ENCODE measurements around the gene PHACTR3. TPM values are rescaled to one million over a fixed set of nuclear protein-coding genes. Genes with fewer than 3 reads are reported as not detected.

The PHACTR3 gene
- total RNA-seq, 4 donors from 2014 or later: 2.4 to 12.8 (median 9.7) TPM

GRCh38 chr20:59608871-59609270, 4.5 kb downstream of the PHACTR3 start:
- peaks cover 11% of the 10 kb centered on the region for H3K4me1 ChIP-seq
- H3K36me3 ChIP-seq: no peaks in the 10 kb centered on the region
- no peak for DNase-seq (ENCODE audit: low spot score in 2 of 2)
- H3K27me3 ChIP-seq: peaks cover 77% of the 10 kb centered on the region
- WGBS: 100% methylated on average over 1 of the region's 5 CpGs
- H3K27ac ChIP-seq: no peak overlapping the region
- H3K4me3 ChIP-seq: no peak overlapping the region
- TF ChIP-seq EP300 (IDR thresholded peaks at IDR 0.05) (no peak), POLR2A (IDR thresholded peaks at IDR 0.05) (no peak), POLR2AphosphoS5 (IDR thresholded peaks at IDR 0.05) (no peak)
- TF ChIP-seq, protein P1, sequence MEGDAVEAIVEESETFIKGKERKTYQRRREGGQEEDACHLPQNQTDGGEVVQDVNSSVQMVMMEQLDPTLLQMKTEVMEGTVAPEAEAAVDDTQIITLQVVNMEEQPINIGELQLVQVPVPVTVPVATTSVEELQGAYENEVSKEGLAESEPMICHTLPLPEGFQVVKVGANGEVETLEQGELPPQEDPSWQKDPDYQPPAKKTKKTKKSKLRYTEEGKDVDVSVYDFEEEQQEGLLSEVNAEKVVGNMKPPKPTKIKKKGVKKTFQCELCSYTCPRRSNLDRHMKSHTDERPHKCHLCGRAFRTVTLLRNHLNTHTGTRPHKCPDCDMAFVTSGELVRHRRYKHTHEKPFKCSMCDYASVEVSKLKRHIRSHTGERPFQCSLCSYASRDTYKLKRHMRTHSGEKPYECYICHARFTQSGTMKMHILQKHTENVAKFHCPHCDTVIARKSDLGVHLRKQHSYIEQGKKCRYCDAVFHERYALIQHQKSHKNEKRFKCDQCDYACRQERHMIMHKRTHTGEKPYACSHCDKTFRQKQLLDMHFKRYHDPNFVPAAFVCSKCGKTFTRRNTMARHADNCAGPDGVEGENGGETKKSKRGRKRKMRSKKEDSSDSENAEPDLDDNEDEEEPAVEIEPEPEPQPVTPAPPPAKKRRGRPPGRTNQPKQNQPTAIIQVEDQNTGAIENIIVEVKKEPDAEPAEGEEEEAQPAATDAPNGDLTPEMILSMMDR (IDR thresholded peaks at IDR 0.05): no peak
- no peaks in the 10 kb centered on the region for H3K9me3 ChIP-seq

GRCh38 chr20:59611286-59611685, 6.9 kb downstream of the PHACTR3 start:
- Histone ChIP-seq H3K36me3 (no peaks in the 10 kb centered on the region), H3K27me3 (peaks cover 53% of the 10 kb centered on the region), H3K9me3 (no peaks in the 10 kb centered on the region), H3K4me3 (no peak overlapping the region), H3K27ac (no peak overlapping the region), H3K4me1 (no peaks in the 10 kb centered on the region)
- 71% methylated on average over 4 of the region's 4 CpGs for WGBS
- DNase-seq (ENCODE audit: low spot score in 2 of 2): no peak
- TF ChIP-seq EP300 (IDR thresholded peaks at IDR 0.05): no peak
- no peak for TF ChIP-seq POLR2A (IDR thresholded peaks at IDR 0.05)
- TF ChIP-seq, protein P1 (IDR thresholded peaks at IDR 0.05): no peak
- TF ChIP-seq POLR2AphosphoS5 (IDR thresholded peaks at IDR 0.05): no peak

GRCh38 chr20:59613861-59614260, 9.5 kb downstream of the PHACTR3 start:
- H3K4me1 ChIP-seq: no peaks in the 10 kb centered on the region
- TF ChIP-seq EP300 (IDR thresholded peaks at IDR 0.05) (no peak), POLR2A (IDR thresholded peaks at IDR 0.05) (no peak), POLR2AphosphoS5 (IDR thresholded peaks at IDR 0.05) (no peak)
- TF ChIP-seq, protein P1 (IDR thresholded peaks at IDR 0.05): no peak
- no peaks in the 10 kb centered on the region for H3K9me3 ChIP-seq
- WGBS: 78% methylated on average over 5 of the region's 5 CpGs
- DNase-seq (ENCODE audit: low spot score in 2 of 2): no peak
- no peak overlapping the region for H3K27ac ChIP-seq
- no peaks in the 10 kb centered on the region for H3K36me3 ChIP-seq
- H3K27me3 ChIP-seq: peaks cover 41% of the 10 kb centered on the region
- no peak overlapping the region for H3K4me3 ChIP-seq

- Histone ChIP-seq H3K27me3 (peaks cover 41% of the 10 kb centered on the region), H3K4me3 (no peak overlapping the region), H3K27ac (no peak overlapping the region), H3K36me3 (no peaks in the 10 kb centered on the region), H3K4me1 (no peaks in the 10 kb centered on the region), H3K9me3 (no peaks in the 10 kb centered on the region)
- 69% methylated on average over 7 of the region's 7 CpGs for WGBS
- TF ChIP-seq POLR2A (IDR thresholded peaks at IDR 0.05): no peak
- TF ChIP-seq, protein P1 (IDR thresholded peaks at IDR 0.05): no peak
- no peak for TF ChIP-seq POLR2AphosphoS5 (IDR thresholded peaks at IDR 0.05)
- TF ChIP-seq EP300 (IDR thresholded peaks at IDR 0.05): no peak
- DNase-seq (ENCODE audit: low spot score in 2 of 2): no peak
Observed at GRCh38 chr20:59614714-59615113, 10.4 kb downstream of the PHACTR3 start.

- WGBS: 66% methylated on average over 4 of the region's 5 CpGs
- Histone ChIP-seq H3K4me3 (no peak overlapping the region), H3K36me3 (no peaks in the 10 kb centered on the region), H3K27ac (no peak overlapping the region), H3K9me3 (no peaks in the 10 kb centered on the region), H3K4me1 (no peaks in the 10 kb centered on the region), H3K27me3 (peaks cover 39% of the 10 kb centered on the region)
- TF ChIP-seq POLR2AphosphoS5 (IDR thresholded peaks at IDR 0.05) (no peak), POLR2A (IDR thresholded peaks at IDR 0.05) (no peak), EP300 (IDR thresholded peaks at IDR 0.05) (no peak)
- TF ChIP-seq, protein P1 (IDR thresholded peaks at IDR 0.05): no peak
- DNase-seq (ENCODE audit: low spot score in 2 of 2): no peak
Observed at GRCh38 chr20:59616306-59616705, 12.0 kb downstream of the PHACTR3 start.

Measured in suprapubic skin (tissue), 4 donors.